ENCODE measurements around the gene PMEPA1.

The PMEPA1 gene

DNA sequence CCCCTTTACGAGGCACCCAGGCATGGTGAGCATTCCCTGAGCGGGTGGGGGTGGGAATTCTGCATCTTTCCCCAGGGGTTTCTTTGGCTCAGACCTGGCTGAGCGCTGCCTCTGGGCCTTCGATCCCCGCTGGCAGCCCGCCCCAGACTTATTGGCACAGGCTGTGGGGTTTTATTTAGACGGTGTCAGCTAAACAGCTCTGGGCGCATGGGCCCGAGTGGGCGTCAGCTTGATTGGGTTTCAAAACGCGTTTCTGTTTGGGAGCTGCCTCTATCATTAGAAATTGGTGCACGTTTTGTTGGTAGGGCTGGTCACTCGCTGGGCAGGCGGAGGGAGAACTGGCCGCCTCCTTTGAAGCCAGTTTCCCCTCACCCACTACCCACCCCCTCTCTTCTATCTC is 21.0 kb downstream of the PMEPA1 start:
- Histone ChIP-seq H3K4me3 (ENCODE audit: low read length in 2 of 2) (no peak overlapping the region), H3K9ac (ENCODE audit: low read depth in 1 of 2, low read length in 2 of 2) (no peak overlapping the region), H3K27ac (ENCODE audit: low read depth in 2 of 2, low read length in 2 of 2) (no peak overlapping the region)

DNA sequence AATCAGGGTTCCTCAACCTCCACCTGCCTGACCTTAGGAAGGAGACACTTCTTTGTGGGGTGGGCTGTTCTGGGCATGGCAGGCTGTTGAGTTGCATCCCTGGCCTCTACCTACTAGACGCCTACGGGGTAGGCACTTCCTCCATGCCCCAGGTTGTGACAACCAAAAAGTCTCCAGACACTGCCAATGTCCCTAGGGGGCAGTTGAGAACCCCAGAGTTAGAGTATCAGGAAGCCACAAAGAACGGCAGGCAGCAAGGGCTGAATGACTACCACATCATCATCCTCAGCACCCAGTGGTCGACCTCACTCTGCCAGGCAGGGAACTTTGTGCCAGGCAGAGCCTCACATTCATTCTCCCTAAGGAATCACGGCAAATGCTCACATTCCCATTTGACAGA is 21.5 kb downstream of the PMEPA1 start:
- H3K9ac ChIP-seq (ENCODE audit: low read depth in 1 of 2, low read length in 2 of 2) = no peak overlapping the region
- H3K27ac ChIP-seq (ENCODE audit: low read depth in 2 of 2, low read length in 2 of 2) = no peak overlapping the region
- no peak overlapping the region for H3K4me3 ChIP-seq (ENCODE audit: low read length in 2 of 2)
- peaks cover 14 to 22% of the 10 kb centered on the region in 2 donors for H3K4me1 ChIP-seq (ENCODE audit: control insufficient read depth in 2 of 2, insufficient read depth in 2 of 2, low read length in 2 of 2)
- no peaks in the 10 kb centered on the region for H3K36me3 ChIP-seq (ENCODE audit: control insufficient read depth in 2 of 2, insufficient read depth in 2 of 2, low read length in 2 of 2)
- H3K9me3 ChIP-seq (ENCODE audit: control insufficient read depth in 2 of 2, low read length in 2 of 2) = no peaks in the 10 kb centered on the region
- no peaks in the 10 kb centered on the region for H3K27me3 ChIP-seq (ENCODE audit: control insufficient read depth in 2 of 2, insufficient read depth in 2 of 2, low read length in 2 of 2)

More for the DNA sequence above, 21.0 kb downstream of the PMEPA1 start:
- Histone ChIP-seq H3K27me3 (ENCODE audit: control insufficient read depth in 2 of 2, insufficient read depth in 2 of 2, low read length in 2 of 2) (no peaks in the 10 kb centered on the region), H3K36me3 (ENCODE audit: control insufficient read depth in 2 of 2, insufficient read depth in 2 of 2, low read length in 2 of 2) (no peaks in the 10 kb centered on the region), H3K4me1 (ENCODE audit: control insufficient read depth in 2 of 2, insufficient read depth in 2 of 2, low read length in 2 of 2) (peaks cover 20 to 27% of the 10 kb centered on the region in 2 donors), H3K9me3 (ENCODE audit: control insufficient read depth in 2 of 2, low read length in 2 of 2) (no peaks in the 10 kb centered on the region)

DNA sequence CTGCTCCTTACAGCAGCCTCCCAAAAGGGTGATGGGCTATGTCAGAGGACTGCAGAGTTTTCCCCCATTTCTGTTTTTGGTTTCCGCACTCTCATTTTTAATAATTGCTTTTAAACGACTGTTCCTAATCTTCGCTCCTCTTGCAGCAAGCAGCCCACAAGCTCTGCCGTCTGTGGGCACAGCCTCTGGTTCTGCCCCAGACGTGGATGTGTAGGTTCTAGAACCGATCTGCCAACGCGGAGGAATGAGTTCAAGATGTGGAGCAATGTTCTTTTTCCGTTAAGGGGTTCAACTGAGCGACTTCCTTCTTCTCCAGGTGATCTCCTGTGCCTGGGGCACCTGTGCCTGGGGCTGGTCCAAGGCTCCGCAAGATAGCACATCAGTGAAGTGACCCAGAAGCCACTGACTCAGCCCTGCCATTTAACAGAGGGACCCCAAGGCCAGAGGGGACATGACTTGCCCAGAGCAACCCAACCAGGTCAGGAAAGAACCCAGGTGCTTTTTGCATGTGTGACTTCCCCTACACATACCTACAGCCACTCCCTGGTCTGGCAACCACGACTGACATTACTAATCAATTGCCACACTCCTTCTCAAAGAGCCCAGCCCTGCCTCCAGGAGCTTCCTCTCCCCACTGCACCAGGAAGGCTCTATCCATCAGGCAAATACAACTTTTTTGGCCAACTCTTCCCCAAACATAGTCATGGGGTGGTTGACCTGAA is 22.7 kb downstream of the PMEPA1 start:
- Histone ChIP-seq H3K27ac (ENCODE audit: low read depth in 2 of 2, low read length in 2 of 2) (no peak overlapping the region), H3K9me3 (ENCODE audit: control insufficient read depth in 2 of 2, low read length in 2 of 2) (no peaks in the 10 kb centered on the region), H3K27me3 (ENCODE audit: control insufficient read depth in 2 of 2, insufficient read depth in 2 of 2, low read length in 2 of 2) (no peaks in the 10 kb centered on the region), H3K36me3 (ENCODE audit: control insufficient read depth in 2 of 2, insufficient read depth in 2 of 2, low read length in 2 of 2) (no peaks in the 10 kb centered on the region), H3K4me3 (ENCODE audit: low read length in 2 of 2) (no peak overlapping the region), H3K4me1 (ENCODE audit: control insufficient read depth in 2 of 2, insufficient read depth in 2 of 2, low read length in 2 of 2) (peaks cover 2 to 11% of the 10 kb centered on the region in 2 donors), H3K9ac (ENCODE audit: low read depth in 1 of 2, low read length in 2 of 2) (no peak overlapping the region)

DNA sequence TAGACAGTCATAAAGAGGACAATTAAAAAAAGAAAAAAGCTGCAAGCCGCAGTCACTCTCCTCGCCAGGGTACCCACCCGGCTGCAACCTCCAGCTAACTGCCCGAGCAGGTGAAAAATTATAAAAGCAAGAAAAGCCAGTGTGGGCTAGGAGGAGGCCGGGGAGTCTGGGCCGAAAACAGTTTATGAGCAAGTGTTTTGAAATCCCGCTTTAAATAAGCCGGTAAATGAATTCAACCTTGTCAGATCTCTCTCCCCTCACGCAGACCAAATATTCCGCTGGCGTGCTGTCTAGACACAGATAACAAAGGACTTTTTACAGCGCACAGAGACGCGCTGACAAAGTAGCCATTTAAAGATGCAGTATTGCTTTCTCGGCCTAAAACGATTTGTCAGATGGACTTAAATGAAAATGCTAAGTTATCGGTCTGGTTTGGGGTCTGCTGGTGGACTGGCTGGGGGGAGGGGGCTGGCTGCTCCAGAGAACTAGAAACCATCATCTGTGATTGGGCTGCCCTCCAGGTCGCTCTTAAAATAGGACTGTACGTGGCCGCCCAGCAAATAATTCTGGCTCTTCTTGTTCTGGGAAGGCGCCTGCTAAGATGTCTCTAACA is 24.6 kb downstream of the PMEPA1 start:
- H3K27me3 ChIP-seq (ENCODE audit: control insufficient read depth in 2 of 2, insufficient read depth in 2 of 2, low read length in 2 of 2) = no peaks in the 10 kb centered on the region
- peak overlapping the region in 1 of 2 donors; percentile 24 for H3K9ac ChIP-seq (ENCODE audit: low read depth in 1 of 2, low read length in 2 of 2)
- no peak overlapping the region for H3K4me3 ChIP-seq (ENCODE audit: low read length in 2 of 2)
- no peak overlapping the region for H3K27ac ChIP-seq (ENCODE audit: low read depth in 2 of 2, low read length in 2 of 2)
- no peaks in the 10 kb centered on the region for H3K9me3 ChIP-seq (ENCODE audit: control insufficient read depth in 2 of 2, low read length in 2 of 2)
- peaks cover 2 to 14% of the 10 kb centered on the region in 2 donors for H3K4me1 ChIP-seq (ENCODE audit: control insufficient read depth in 2 of 2, insufficient read depth in 2 of 2, low read length in 2 of 2)
- H3K36me3 ChIP-seq (ENCODE audit: control insufficient read depth in 2 of 2, insufficient read depth in 2 of 2, low read length in 2 of 2) = no peaks in the 10 kb centered on the region

DNA sequence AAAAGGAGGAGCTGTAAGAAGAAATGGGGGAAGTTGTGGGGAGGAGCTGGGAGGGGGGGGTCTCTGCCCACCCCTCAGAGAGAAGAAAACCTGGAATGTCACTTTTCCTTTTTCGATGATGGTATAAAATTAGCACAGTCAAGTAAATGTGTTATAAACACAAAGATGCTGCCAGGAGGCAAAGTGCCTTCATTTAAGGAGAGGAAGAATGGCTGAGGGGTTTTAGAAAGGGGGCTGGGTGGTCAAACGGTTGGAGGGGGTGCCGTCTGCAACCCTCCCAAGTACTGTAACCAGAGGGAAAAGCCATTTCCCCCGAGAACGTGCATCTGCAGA is 25.0 kb downstream of the PMEPA1 start:
- Histone ChIP-seq H3K4me1 (ENCODE audit: control insufficient read depth in 2 of 2, insufficient read depth in 2 of 2, low read length in 2 of 2) (peaks cover 2 to 14% of the 10 kb centered on the region in 2 donors), H3K4me3 (ENCODE audit: low read length in 2 of 2) (no peak overlapping the region), H3K9ac (ENCODE audit: low read depth in 1 of 2, low read length in 2 of 2) (no peak overlapping the region)

DNA sequence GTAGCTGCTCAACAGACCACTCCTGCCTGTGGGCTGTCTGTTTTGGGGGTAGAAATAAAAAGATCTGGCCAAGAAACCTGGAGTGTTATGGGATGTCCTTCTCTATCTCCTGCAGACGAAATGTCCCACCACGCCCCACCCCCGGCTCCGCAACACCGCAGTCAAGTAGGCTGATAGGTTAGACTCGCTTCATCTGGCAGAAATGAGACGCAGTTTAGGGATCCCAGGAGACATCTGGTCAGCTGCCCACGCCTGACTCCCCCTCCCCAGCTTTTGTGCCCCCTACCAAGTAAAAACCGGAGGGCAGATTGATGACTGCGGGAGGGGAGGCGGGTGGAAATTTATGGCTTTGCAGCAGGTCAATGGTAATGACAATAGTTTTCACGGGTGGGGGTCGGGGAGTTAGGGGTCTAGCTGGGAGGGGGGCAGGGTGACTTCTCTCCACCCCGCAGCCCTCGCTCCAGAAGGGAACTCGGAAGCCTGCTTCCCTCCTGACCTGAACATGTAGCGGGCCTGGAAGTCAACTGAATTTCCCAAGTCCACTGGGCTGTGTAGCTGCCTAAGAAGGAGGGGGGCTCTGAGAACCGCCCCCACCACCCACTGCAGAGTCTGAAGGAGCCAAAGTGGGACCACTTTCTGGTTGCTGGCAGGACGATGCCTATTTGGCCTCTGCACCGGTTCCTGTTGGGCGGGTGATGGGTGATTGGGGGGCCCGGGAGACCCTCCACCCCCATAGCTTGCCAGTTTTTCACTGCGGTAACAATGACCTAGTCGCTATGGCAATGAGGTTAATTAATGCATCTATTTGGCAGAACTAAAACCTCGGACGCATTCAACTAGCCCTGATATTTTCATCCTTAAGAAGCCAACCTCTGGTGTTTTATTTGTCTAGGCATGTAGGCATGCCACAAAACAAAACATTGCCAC is 25.7 kb downstream of the PMEPA1 start:
- Histone ChIP-seq H3K4me1 (ENCODE audit: control insufficient read depth in 2 of 2, insufficient read depth in 2 of 2, low read length in 2 of 2) (peaks cover 2 to 14% of the 10 kb centered on the region in 2 donors), H3K27ac (ENCODE audit: low read depth in 2 of 2, low read length in 2 of 2) (no peak overlapping the region), H3K27me3 (ENCODE audit: control insufficient read depth in 2 of 2, insufficient read depth in 2 of 2, low read length in 2 of 2) (no peaks in the 10 kb centered on the region), H3K36me3 (ENCODE audit: control insufficient read depth in 2 of 2, insufficient read depth in 2 of 2, low read length in 2 of 2) (no peaks in the 10 kb centered on the region), H3K9ac (ENCODE audit: low read depth in 1 of 2, low read length in 2 of 2) (no peak overlapping the region), H3K4me3 (ENCODE audit: low read length in 2 of 2) (no peak overlapping the region), H3K9me3 (ENCODE audit: control insufficient read depth in 2 of 2, low read length in 2 of 2) (no peaks in the 10 kb centered on the region)

More for the DNA sequence above, 25.0 kb downstream of the PMEPA1 start:
- no peak overlapping the region for H3K27ac ChIP-seq (ENCODE audit: low read depth in 2 of 2, low read length in 2 of 2)
- H3K27me3 ChIP-seq (ENCODE audit: control insufficient read depth in 2 of 2, insufficient read depth in 2 of 2, low read length in 2 of 2) = no peaks in the 10 kb centered on the region
- no peaks in the 10 kb centered on the region for H3K9me3 ChIP-seq (ENCODE audit: control insufficient read depth in 2 of 2, low read length in 2 of 2)
- no peaks in the 10 kb centered on the region for H3K36me3 ChIP-seq (ENCODE audit: control insufficient read depth in 2 of 2, insufficient read depth in 2 of 2, low read length in 2 of 2)

DNA sequence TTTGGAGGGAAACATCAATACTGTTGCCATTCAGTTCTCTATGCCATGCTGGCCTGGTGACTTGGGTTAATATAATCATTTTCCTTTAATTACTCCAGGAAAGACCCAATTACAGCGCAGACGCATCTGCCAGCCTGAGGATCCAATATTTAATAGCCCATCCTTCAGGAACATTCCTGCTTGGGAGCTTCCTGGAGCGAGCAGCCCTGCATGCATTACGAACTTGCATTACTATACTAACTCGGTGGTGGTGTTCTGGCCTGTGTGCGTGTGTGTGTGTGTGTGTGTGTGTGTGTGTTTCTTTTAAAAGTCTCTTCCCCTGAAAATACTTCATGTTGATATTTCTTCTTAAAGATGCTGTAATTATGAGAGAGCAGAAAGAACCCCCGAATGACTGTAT is 26.5 kb downstream of the PMEPA1 start:
- peak overlapping the region in 1 of 2 donors; percentile 59 for H3K27ac ChIP-seq (ENCODE audit: low read depth in 2 of 2, low read length in 2 of 2)
- no peak overlapping the region for H3K9ac ChIP-seq (ENCODE audit: low read depth in 1 of 2, low read length in 2 of 2)
- no peaks in the 10 kb centered on the region for H3K36me3 ChIP-seq (ENCODE audit: control insufficient read depth in 2 of 2, insufficient read depth in 2 of 2, low read length in 2 of 2)
- H3K27me3 ChIP-seq (ENCODE audit: control insufficient read depth in 2 of 2, insufficient read depth in 2 of 2, low read length in 2 of 2) = no peaks in the 10 kb centered on the region
- H3K4me3 ChIP-seq (ENCODE audit: low read length in 2 of 2) = no peak overlapping the region
- no peaks in the 10 kb centered on the region for H3K9me3 ChIP-seq (ENCODE audit: control insufficient read depth in 2 of 2, low read length in 2 of 2)
- peaks cover 2 to 14% of the 10 kb centered on the region in 2 donors for H3K4me1 ChIP-seq (ENCODE audit: control insufficient read depth in 2 of 2, insufficient read depth in 2 of 2, low read length in 2 of 2)

DNA sequence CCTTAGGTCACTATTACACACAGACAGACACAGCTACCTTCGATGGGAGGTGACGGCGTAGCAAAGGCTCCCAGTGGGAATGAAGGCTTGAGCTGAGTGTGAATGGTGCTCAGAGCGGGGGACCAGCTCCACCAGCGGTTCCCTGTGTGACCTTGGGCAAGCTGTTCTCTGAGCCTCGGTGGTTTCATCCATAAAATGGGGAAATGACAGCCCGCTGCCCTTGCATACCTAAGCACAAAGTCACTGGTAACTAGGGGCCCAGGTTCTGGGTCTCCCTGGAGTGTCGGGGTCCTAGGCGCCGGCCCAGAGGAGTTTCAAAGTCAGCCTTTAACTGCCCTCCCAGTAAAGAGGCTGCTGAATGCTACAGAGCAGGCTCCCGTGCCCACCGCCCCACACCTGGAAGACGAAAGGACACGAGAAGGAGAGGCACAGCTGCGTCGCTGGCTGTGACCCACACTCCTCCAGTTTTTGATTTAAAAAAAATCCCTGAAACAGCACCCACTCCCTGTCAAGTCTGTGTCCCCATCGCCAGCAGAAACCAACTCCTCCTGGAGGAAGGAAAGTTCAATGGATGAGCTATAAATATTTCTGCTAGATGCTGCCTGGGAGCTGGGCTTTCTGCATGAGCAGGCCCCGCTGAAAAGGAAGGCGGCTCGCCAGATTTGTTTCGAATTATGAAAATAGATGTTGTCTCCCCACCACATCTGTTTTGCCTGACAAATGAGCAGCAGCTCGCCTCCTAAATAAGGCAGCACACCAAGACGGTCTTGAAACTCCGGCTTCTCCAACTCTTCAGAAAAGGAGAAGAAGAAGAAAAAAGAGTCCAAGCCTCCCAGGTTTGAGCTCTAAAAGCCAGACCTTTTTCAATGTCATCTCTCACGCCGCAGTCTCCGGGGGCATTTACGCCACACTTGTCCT is 27.4 kb downstream of the PMEPA1 start:
- H3K4me3 ChIP-seq (ENCODE audit: low read length in 2 of 2) = no peak overlapping the region
- no peaks in the 10 kb centered on the region for H3K36me3 ChIP-seq (ENCODE audit: control insufficient read depth in 2 of 2, insufficient read depth in 2 of 2, low read length in 2 of 2)
- no peaks in the 10 kb centered on the region for H3K9me3 ChIP-seq (ENCODE audit: control insufficient read depth in 2 of 2, low read length in 2 of 2)
- H3K9ac ChIP-seq (ENCODE audit: low read depth in 1 of 2, low read length in 2 of 2) = peak overlapping the region in 1 of 2 donors; percentile 24
- no peaks in the 10 kb centered on the region for H3K27me3 ChIP-seq (ENCODE audit: control insufficient read depth in 2 of 2, insufficient read depth in 2 of 2, low read length in 2 of 2)
- peak overlapping the region; percentile 2 to 59 for H3K27ac ChIP-seq (ENCODE audit: low read depth in 2 of 2, low read length in 2 of 2)
- peaks cover 3 to 18% of the 10 kb centered on the region in 2 donors for H3K4me1 ChIP-seq (ENCODE audit: control insufficient read depth in 2 of 2, insufficient read depth in 2 of 2, low read length in 2 of 2)

All from mucosa of rectum (tissue), 2 donors.